HEK293 (cell line): ENCODE data around the gene KCNMA1.

Experiments used
- CTCF ChIA-PET: fragments of 350-600 bp; formaldehyde crosslinking; extraction: SDS; loops from one replicate; lab custom pipeline; 2021; ENCODE audit warnings: antibody characterized with exemption; lab: Yijun Ruan, JAX
- POLR2A ChIA-PET: fragments of 300-600 bp; formaldehyde crosslinking; extraction: SDS; loops from one replicate; lab custom pipeline; 2020; ENCODE audit warnings: antibody characterized with exemption, inconsistent platforms; lab: Yijun Ruan, JAX
- H3K27ac ChIP-seq: fragments of 200-500 bp; sonication (Bioruptor generic); 2 replicates; pipeline ENCODE4 v1.5.1; 2014; ENCODE audit warnings: low read depth, low read length, control low read depth, inconsistent platforms; ENCODE audit errors: extremely low read depth
- H3K36me3 ChIP-seq, 2 experiments: fragments of 200-500 bp in 1 of 2; sonication (Bioruptor generic) in 1 of 2; 1 replicate in 1 of 2; 2 replicates in 1 of 2; pipeline ENCODE4 v1.5.1; 2014 to 2017; ENCODE audit warnings: inconsistent platforms in 2 of 2, low read length in 2 of 2; ENCODE audit not compliant: control insufficient read depth in 2 of 2, insufficient read depth in 1 of 2
- H3K4me1 ChIP-seq: fragments of 200-500 bp; sonication (Bioruptor generic); 2 replicates; pipeline ENCODE4 v1.5.1; 2014; ENCODE audit warnings: mild to moderate bottlenecking, low read length, inconsistent platforms; ENCODE audit not compliant: control insufficient read depth, insufficient read depth
- H3K4me3 ChIP-seq: 2 replicates; pipeline ENCODE4 v1.5.1; 2011; ENCODE audit warnings: low read depth, mild to moderate bottlenecking, control low read depth, low read length, moderate library complexity
- H3K9me3 ChIP-seq: fragments of 200-500 bp; sonication (Bioruptor generic); 2 replicates; pipeline ENCODE4 v1.5.1; 2014; ENCODE audit warnings: low read depth, low read length, inconsistent platforms; ENCODE audit not compliant: control insufficient read depth, insufficient read depth
- IKZF3 ChIP-seq: fragments of 450-650 bp; IDR thresholded peaks from 2 replicates; pipeline ENCODE4 v1.5.0; 2018; ENCODE audit warnings: missing biosample characterization, mild to moderate bottlenecking, missing genetic modification characterization, moderate library complexity
- KLF7 ChIP-seq: fragments of 450-650 bp; formaldehyde crosslinking; IDR thresholded peaks from 2 replicates; pipeline ENCODE4 v1.5.1; 2016; ENCODE audit warnings: missing biosample characterization, missing genetic modification characterization, borderline replicate concordance
- PRDM2 ChIP-seq: fragments of 450-650 bp; formaldehyde crosslinking; IDR thresholded peaks from 2 replicates; pipeline ENCODE4 v1.5.1; 2016; ENCODE audit warnings: missing biosample characterization, missing genetic modification characterization, borderline replicate concordance
- ZBTB6 ChIP-seq: fragments of 450-650 bp; formaldehyde crosslinking; IDR thresholded peaks from 2 replicates; pipeline ENCODE4 v1.5.1; 2017; ENCODE audit warnings: missing biosample characterization, missing genetic modification characterization
- ZBTB8A ChIP-seq: fragments of 450-650 bp; formaldehyde crosslinking; IDR thresholded peaks from 2 replicates; pipeline ENCODE4 v1.5.1; 2016; ENCODE audit warnings: missing biosample characterization, missing genetic modification characterization
- ZNF138 ChIP-seq: fragments of 450-650 bp; formaldehyde crosslinking; IDR thresholded peaks from 2 replicates; pipeline ENCODE4 v1.5.1; 2016; ENCODE audit warnings: missing biosample characterization, missing genetic modification characterization, borderline replicate concordance
- ZNF169 ChIP-seq: fragments of 450-650 bp; formaldehyde crosslinking; IDR thresholded peaks from 2 replicates; pipeline ENCODE4 v1.5.1; 2016; ENCODE audit warnings: missing biosample characterization, missing genetic modification characterization
- ZNF214 ChIP-seq: fragments of 450-650 bp; formaldehyde crosslinking; IDR thresholded peaks from 2 replicates; pipeline ENCODE4 v1.5.1; 2017; ENCODE audit warnings: missing biosample characterization, mild to moderate bottlenecking, missing genetic modification characterization, borderline replicate concordance
- ZNF23 ChIP-seq: fragments of 450-650 bp; formaldehyde crosslinking; IDR thresholded peaks from 2 replicates; pipeline ENCODE4 v1.5.1; 2016; ENCODE audit warnings: missing biosample characterization, missing genetic modification characterization, borderline replicate concordance
- ZNF292 ChIP-seq: fragments of 450-650 bp; formaldehyde crosslinking; IDR thresholded peaks from 2 replicates; pipeline ENCODE4 v1.5.1; 2016; ENCODE audit warnings: low read depth, missing biosample characterization, missing genetic modification characterization, borderline replicate concordance
- ZNF48 ChIP-seq: fragments of 450-650 bp; formaldehyde crosslinking; IDR thresholded peaks from 2 replicates; pipeline ENCODE4 v1.5.1; 2016; ENCODE audit warnings: missing biosample characterization, missing genetic modification characterization
- ZNF548 ChIP-seq: fragments of 450-650 bp; formaldehyde crosslinking; IDR thresholded peaks from 2 replicates; pipeline ENCODE4 v1.5.1; 2016; ENCODE audit warnings: missing biosample characterization, missing genetic modification characterization
- ZNF596 ChIP-seq: fragments of 450-650 bp; IDR thresholded peaks from 2 replicates; pipeline ENCODE4 v1.5.0; 2018; ENCODE audit warnings: missing biosample characterization, mild to moderate bottlenecking, missing genetic modification characterization, moderate library complexity
- ZNF654 ChIP-seq: fragments of 450-650 bp; formaldehyde crosslinking; IDR thresholded peaks from 2 replicates; pipeline ENCODE4 v1.5.1; 2016; ENCODE audit warnings: low read depth, missing biosample characterization, missing genetic modification characterization
- ZNF76 ChIP-seq: fragments of 450-650 bp; formaldehyde crosslinking; IDR thresholded peaks from 2 replicates; pipeline ENCODE4; 2016; ENCODE audit warnings: low read depth, missing biosample characterization, missing genetic modification characterization, borderline replicate concordance
- ZNF785 ChIP-seq: fragments of 450-650 bp; formaldehyde crosslinking; IDR thresholded peaks from 2 replicates; pipeline ENCODE4 v1.5.1; 2016; ENCODE audit warnings: missing biosample characterization, missing genetic modification characterization
- TF ChIP-seq, protein P1 (sequence below): fragments of 450-650 bp; formaldehyde crosslinking; conservative IDR thresholded peaks from 2 replicates; pipeline ENCODE4 v1.5.1; 2016; ENCODE audit warnings: low read depth, missing biosample characterization, missing genetic modification characterization

KCNMA1 gene

GRCh38 chr10:76884673-76885275, 752.8 kb downstream of the KCNMA1 start:
- H3K4me1 ChIP-seq, result no peaks in the 10 kb centered on the region
- POLR2A ChIA-PET, result no interaction called here
- H3K4me3 ChIP-seq, result no peak overlapping the region
- H3K27ac ChIP-seq, result no peak overlapping the region
- H3K36me3 ChIP-seq, result no peaks in the 10 kb centered on the region
- CTCF ChIA-PET, result interaction anchor here (1.0 kb wide), 1 partner anchor 25 kb away, joined by 4 read pairs; no protein-coding TSS in a partner anchor
- H3K9me3 ChIP-seq, result no peaks in the 10 kb centered on the region
- no peak for TF ChIP-seq IKZF3

DNA sequence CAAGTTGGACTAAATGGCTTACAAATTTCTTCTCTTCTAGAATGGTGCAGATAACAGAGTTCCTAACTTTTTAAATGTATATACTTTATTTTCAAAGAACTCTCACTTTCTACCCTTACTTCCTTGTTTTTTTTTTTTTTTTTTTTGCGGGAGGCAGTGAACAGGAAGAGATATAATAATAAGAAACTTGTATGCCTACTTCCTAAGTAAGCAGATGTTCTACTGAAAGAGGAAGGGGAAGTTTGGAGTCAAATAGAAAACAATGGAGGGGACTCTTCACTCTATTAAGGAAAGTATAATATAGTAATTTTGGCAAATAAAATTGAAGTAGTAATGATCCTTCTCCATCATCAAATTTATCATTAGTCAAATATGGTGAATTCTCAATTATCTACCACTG, 754.0 kb downstream of the KCNMA1 start:
- Histone ChIP-seq H3K9me3 (no peaks in the 10 kb centered on the region), H3K4me3 (no peak overlapping the region)
- no peak for TF ChIP-seq ZNF138 (tag by site-specific recombination)
- no peak for TF ChIP-seq ZNF548 (tag by site-specific recombination)
- TF ChIP-seq ZNF214 (tag by site-specific recombination), result no peak
- TF ChIP-seq ZBTB6, result no peak
- no peak for TF ChIP-seq ZNF48 (tag by site-specific recombination)
- TF ChIP-seq ZNF76 (tag by site-specific recombination), result no peak
- TF ChIP-seq ZNF23 (tag by site-specific recombination), result no peak
- no peak for TF ChIP-seq KLF7 (tag by site-specific recombination)
- TF ChIP-seq, all 188 proteins: peak for 0
- Histone ChIP-seq H3K27ac (no peak overlapping the region), H3K4me1 (no peaks in the 10 kb centered on the region), H3K36me3 (no peaks in the 10 kb centered on the region)
- CTCF ChIA-PET, result interaction anchor here (0.7 kb wide), 1 partner anchor 56 kb away, joined by 3 read pairs; no protein-coding TSS in a partner anchor
- POLR2A ChIA-PET, result interaction anchor here (0.6 kb wide), 1 partner anchor 1037 kb away, joined by 3 read pairs; no protein-coding TSS in a partner anchor

GRCh38 chr10:76882796-76883195, 754.8 kb downstream of the KCNMA1 start:
- ChIA-PET POLR2A (interaction anchor here (0.6 kb wide), 1 partner anchor 1037 kb away, joined by 3 read pairs; no protein-coding TSS in a partner anchor), CTCF (no interaction called here)
- H3K9me3 ChIP-seq, result no peaks in the 10 kb centered on the region
- no peak for TF ChIP-seq ZNF654 (tag by site-specific recombination)
- TF ChIP-seq, protein P1, sequence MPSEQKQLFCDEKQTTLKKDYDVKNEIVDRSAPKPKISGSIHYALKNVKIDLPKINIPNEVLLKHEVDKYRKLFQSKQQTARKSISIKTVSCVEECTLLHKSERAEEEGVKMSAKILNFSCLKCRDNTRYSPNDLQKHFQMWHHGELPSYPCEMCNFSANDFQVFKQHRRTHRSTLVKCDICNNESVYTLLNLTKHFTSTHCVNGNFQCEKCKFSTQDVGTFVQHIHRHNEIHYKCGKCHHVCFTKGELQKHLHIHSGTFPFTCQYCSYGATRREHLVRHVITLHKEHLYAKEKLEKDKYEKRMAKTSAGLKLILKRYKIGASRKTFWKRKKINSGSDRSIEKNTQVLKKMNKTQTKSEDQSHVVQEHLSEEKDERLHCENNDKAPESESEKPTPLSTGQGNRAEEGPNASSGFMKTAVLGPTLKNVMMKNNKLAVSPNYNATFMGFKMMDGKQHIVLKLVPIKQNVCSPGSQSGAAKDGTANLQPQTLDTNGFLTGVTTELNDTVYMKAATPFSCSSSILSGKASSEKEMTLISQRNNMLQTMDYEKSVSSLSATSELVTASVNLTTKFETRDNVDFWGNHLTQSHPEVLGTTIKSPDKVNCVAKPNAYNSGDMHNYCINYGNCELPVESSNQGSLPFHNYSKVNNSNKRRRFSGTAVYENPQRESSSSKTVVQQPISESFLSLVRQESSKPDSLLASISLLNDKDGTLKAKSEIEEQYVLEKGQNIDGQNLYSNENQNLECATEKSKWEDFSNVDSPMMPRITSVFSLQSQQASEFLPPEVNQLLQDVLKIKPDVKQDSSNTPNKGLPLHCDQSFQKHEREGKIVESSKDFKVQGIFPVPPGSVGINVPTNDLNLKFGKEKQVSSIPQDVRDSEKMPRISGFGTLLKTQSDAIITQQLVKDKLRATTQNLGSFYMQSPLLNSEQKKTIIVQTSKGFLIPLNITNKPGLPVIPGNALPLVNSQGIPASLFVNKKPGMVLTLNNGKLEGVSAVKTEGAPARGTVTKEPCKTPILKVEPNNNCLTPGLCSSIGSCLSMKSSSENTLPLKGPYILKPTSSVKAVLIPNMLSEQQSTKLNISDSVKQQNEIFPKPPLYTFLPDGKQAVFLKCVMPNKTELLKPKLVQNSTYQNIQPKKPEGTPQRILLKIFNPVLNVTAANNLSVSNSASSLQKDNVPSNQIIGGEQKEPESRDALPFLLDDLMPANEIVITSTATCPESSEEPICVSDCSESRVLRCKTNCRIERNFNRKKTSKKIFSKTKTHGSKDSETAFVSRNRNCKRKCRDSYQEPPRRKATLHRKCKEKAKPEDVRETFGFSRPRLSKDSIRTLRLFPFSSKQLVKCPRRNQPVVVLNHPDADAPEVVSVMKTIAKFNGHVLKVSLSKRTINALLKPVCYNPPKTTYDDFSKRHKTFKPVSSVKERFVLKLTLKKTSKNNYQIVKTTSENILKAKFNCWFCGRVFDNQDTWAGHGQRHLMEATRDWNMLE (tag by site-specific recombination), result no peak
- TF ChIP-seq ZNF785 (tag by site-specific recombination), result no peak
- no peak for TF ChIP-seq ZNF596 (tag by site-specific recombination)
- TF ChIP-seq PRDM2 (tag by site-specific recombination), result no peak
- TF ChIP-seq ZNF169 (tag by site-specific recombination), result no peak
- no peak for TF ChIP-seq ZBTB8A (tag by site-specific recombination)
- no peak for TF ChIP-seq ZNF292 (tag by site-specific recombination)
- H3K36me3 ChIP-seq, result no peaks in the 10 kb centered on the region
- no peak overlapping the region for H3K27ac ChIP-seq
- no peak overlapping the region for H3K4me3 ChIP-seq
- H3K4me1 ChIP-seq, result no peaks in the 10 kb centered on the region
